Glutamatergic neuron (in vitro differentiated cells): ENCODE results near the gene SNX20. TPM values are rescaled to one million over a fixed set of nuclear protein-coding genes. Genes with fewer than 3 reads are reported as not detected.

Experiments
- DNase-seq: peaks from one replicate; pipeline ENCODE4 v3.0.0; 2022
- H3K27ac Mint-ChIP-seq: one replicate; pipeline ENCODE4 v1.8.0; 2020; ENCODE audit warnings: mild to moderate bottlenecking, mixed read lengths, inconsistent platforms; ENCODE audit not compliant: unreplicated experiment
- H3K27me3 Mint-ChIP-seq: one replicate; pipeline ENCODE4 v1.8.0; 2020; ENCODE audit warnings: mild to moderate bottlenecking, moderate library complexity, mixed read lengths, inconsistent platforms; ENCODE audit not compliant: unreplicated experiment
- H3K36me3 Mint-ChIP-seq: one replicate; pipeline ENCODE4 v1.8.0; 2020; ENCODE audit warnings: mild to moderate bottlenecking, mixed read lengths, inconsistent platforms; ENCODE audit not compliant: unreplicated experiment
- H3K4me1 Mint-ChIP-seq: one replicate; pipeline ENCODE4 v1.8.0; 2020; ENCODE audit warnings: mild to moderate bottlenecking, low read depth, mixed read lengths, inconsistent platforms; ENCODE audit not compliant: unreplicated experiment
- H3K4me3 Mint-ChIP-seq: one replicate; pipeline ENCODE4 v1.8.0; 2020; ENCODE audit warnings: mild to moderate bottlenecking, mixed read lengths, inconsistent platforms; ENCODE audit not compliant: unreplicated experiment
- H3K9me3 Mint-ChIP-seq: one replicate; pipeline ENCODE4 v1.8.0; 2020; ENCODE audit warnings: mild to moderate bottlenecking, moderate library complexity, mixed read lengths, inconsistent platforms; ENCODE audit not compliant: unreplicated experiment
- CTCF ChIP-seq: fragments of 200-600 bp; sonication (generic); IDR thresholded peaks from one replicate; pipeline ENCODE4 v1.5.0; 2021; ENCODE audit not compliant: partially characterized antibody, unreplicated experiment
- total RNA-seq: library from RNA; stranded (reverse); fragmentation: NEBNext Ultra II Directional; extraction: Animal tissue kit (Norgen Biotek cat#: 25700); gene quantifications from one replicate; pipeline ENCODE4 v1.2.1, GENCODE V29; 2021; ENCODE audit not compliant: unreplicated experiment

Gene SNX20
- total RNA-seq, 1 donor from 2014 or later: not detected

- Mint-ChIP-seq H3K4me1 (no peaks in the 10 kb centered on the region), H3K9me3 (peaks cover 5% of the 10 kb centered on the region), H3K4me3 (no peak overlapping the region), H3K27ac (no peak overlapping the region), H3K27me3 (peaks cover 2% of the 10 kb centered on the region), H3K36me3 (no peaks in the 10 kb centered on the region)
- TF ChIP-seq CTCF: no peak
- no peak for DNase-seq
Measured at GRCh38 chr16:50697881-50698767, 17.0 kb upstream of the SNX20 start.

DNA sequence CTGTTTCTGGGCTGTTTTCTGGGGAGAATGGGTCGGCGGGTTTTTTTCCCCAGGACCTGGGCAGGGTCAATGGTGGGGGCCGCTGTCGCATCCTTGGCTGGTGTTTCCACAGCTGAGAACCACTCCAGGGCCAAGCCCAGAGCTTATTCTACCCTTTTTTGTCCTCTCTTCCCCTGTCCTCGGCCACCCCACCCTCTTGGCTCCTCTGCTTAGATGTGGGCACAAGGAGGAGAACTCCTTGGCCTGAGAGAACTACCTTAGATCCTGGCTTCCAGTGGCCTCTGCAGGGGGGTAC, 16.3 kb upstream of the SNX20 start:
- peaks cover 5% of the 10 kb centered on the region for H3K9me3 Mint-ChIP-seq
- DNase-seq: no peak
- H3K27ac Mint-ChIP-seq: no peak overlapping the region
- TF ChIP-seq CTCF: no peak
- H3K4me3 Mint-ChIP-seq: no peak overlapping the region
- no peaks in the 10 kb centered on the region for H3K4me1 Mint-ChIP-seq
- no peaks in the 10 kb centered on the region for H3K36me3 Mint-ChIP-seq
- H3K27me3 Mint-ChIP-seq: peaks cover 10% of the 10 kb centered on the region

GRCh38 chr16:50696575-50697420, 15.7 kb upstream of the SNX20 start:
- DNase-seq: no peak
- no peak overlapping the region for H3K27ac Mint-ChIP-seq
- no peak for TF ChIP-seq CTCF
- no peaks in the 10 kb centered on the region for H3K4me1 Mint-ChIP-seq
- peaks cover 5% of the 10 kb centered on the region for H3K9me3 Mint-ChIP-seq
- no peaks in the 10 kb centered on the region for H3K36me3 Mint-ChIP-seq
- H3K4me3 Mint-ChIP-seq: no peak overlapping the region
- peaks cover 10% of the 10 kb centered on the region for H3K27me3 Mint-ChIP-seq

GRCh38 chr16:50696126-50696525, 15.0 kb upstream of the SNX20 start:
- Mint-ChIP-seq H3K4me3 (no peak overlapping the region), H3K9me3 (peaks cover 5% of the 10 kb centered on the region), H3K4me1 (no peaks in the 10 kb centered on the region), H3K36me3 (no peaks in the 10 kb centered on the region), H3K27ac (no peak overlapping the region), H3K27me3 (peaks cover 10% of the 10 kb centered on the region)
- DNase-seq: no peak
- no peak for TF ChIP-seq CTCF
